Measurements from ENCODE around the gene GLRX5.
A peak's percentile ranks its signal among the peaks of the same experiment; 100 is the strongest.

GLRX5 gene

DNA sequence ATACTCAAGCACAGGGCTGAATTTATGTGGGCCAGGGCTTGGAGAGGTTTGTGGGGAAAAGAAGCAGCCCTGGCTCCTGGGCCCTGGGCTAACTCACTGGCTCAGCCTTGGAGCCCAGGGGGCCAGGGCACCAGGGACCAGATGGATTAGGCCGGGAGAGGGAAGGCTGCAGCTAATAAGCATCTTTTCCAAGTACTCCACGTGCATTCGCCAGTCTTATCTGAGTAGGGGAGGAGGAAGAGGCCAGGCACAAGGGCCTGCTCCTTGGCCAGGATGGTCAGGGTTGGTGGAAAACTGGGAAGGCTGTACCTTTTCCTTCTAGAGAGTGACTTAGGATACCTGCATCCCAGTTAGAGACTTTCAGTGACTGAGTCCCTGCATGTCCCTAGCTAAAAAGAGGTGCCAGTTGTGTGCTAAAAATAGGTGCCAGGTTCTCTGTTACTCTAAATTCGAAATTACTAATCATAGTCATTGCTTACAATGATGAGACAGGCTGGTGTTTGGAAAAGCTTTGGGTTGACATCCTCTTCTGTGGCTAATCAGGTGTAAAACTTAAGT lies 1.3 kb downstream of the GLRX5 start:
- DNase-seq (ENCODE audit: low read depth), result no peak

DNA sequence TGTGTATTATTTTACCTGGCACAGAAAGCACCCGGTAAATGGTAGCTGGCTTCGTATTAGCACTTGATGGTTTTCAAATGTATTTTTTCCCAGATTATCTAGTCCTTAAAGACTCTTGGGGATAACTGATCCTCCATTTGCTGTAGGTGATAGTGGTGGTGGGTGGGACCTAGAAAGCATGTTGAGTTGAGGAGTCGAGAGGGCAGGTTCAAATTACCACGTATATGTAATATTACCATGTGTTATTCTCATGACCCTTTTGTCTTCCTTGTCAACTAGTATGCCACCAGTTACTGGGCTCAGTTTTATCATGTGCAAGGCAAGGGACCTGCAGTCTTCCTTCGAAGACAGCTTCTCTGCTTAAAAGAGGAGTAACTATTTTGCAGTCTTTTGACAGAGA lies 1.8 kb downstream of the GLRX5 start:
- no peak for DNase-seq (ENCODE audit: low read depth)

DNA sequence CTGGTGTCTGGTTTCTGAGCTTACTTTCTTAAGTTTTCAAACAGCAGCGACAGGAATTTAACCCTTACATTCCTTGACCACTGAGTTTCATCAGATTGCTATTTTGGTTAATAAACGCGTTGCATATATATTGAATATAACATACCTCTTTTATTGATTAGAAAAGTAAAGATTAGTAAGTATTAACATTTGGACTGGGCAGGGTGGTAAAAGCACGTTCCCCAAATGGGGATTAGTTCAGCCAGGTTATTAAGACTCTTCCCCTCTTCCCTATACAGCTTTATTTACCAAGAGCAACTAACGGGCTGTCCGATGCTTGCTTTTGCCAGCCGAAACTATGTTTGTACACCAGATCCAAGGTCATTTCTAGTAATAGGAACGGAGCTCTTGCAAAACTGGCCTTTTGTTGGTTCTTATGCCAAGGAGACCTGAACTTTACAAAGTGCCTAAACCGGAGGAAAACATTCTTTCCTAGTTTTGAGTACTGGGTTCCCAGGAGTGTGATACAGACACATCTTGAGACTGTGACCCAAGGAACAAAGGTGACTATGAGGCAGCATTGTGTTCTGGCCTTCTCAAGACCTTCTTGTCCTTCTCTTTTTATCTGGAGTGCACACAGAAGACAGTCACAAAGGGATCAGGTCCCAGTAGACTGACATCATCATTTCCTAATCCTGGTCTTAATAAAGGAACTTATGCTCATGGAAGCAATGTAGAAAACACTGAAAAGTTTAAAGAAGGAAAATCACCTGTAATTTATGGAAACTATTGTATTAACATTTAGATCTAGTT lies 2.6 kb downstream of the GLRX5 start:
- DNase-seq (ENCODE audit: low read depth), result no peak

DNA sequence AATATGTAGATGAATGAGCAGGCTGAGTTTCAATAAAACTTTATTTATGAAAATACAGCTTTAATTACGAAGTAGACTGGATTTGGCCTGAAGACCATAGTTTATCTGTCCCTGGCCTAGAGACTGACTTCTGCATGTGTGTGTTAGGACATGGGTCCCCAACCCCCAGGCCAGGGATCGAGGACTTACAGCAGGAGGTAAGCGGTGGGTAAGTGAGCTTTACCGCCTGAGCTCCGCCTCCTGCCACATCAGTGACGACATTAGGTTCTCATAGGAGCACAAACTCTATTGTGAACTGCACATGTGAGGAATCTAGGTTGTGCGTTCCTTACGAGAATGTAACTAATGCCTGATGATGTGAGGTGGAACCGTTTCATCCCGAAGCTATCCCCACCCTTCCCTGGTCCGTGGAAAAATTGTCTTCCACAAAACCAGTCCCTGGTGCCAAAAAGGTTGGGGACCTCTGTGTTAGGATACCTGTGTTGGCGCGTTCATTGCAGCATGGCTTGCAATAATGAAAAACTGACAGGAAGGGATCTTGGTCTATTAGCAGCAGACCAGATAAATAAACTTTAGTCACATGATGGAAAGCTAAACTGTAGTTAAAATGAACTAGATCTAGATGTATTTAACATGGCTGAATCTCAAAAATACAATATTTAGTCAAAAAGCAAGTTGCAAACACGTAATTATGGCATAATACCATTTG lies 4.1 kb downstream of the GLRX5 start:
- DNase-seq (ENCODE audit: low read depth), result no peak

DNA sequence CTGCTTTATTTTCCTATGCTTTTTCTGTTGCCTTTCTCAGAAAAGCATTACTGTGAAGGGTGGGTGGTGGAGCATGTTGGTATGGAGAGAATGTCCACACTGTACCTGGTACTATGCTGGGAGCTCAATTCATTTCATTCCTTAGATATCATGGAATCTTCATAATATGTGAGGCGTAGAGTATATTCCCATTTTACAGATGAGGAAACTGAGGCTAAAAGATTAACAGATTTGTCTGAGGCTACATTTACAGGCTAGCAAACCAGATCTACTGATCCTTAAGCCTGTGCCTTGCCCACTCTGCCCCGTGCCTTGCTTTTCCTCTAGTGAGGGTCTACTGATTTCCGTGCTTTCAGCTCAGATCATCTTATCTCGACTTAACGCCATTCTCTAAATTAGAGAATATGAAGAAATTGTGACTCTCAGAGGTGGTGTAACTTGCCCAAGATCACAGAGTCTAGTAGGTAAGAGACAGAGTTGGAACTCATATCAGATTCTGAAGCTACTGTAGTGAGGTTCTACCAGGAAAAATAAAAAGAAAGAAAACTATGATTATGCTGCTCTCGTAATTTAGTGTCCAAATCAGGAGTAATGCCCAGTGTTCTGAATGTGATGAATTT lies 5.5 kb downstream of the GLRX5 start:
- no peak for DNase-seq (ENCODE audit: low read depth)

DNA sequence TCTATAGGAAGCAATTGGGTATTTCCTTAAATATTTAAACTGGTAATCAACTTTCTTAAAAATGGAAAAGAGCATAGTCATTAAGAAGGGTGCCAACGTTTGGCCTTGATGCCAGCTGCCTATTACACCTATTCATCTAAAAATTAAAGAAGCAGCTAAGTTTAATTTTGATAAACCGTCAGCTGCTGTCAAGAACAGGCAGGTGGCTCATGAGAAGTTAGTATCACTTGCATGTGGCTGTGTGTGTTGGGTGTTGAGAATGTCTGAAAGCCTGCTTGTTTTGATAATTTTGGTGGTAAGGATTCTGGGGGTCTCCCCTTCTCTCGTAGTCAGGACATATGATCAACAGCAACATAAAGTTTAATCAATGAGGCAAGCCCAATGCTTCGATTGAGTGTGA lies 6.5 kb downstream of the GLRX5 start:
- DNase-seq (ENCODE audit: low read depth), result no peak

DNA sequence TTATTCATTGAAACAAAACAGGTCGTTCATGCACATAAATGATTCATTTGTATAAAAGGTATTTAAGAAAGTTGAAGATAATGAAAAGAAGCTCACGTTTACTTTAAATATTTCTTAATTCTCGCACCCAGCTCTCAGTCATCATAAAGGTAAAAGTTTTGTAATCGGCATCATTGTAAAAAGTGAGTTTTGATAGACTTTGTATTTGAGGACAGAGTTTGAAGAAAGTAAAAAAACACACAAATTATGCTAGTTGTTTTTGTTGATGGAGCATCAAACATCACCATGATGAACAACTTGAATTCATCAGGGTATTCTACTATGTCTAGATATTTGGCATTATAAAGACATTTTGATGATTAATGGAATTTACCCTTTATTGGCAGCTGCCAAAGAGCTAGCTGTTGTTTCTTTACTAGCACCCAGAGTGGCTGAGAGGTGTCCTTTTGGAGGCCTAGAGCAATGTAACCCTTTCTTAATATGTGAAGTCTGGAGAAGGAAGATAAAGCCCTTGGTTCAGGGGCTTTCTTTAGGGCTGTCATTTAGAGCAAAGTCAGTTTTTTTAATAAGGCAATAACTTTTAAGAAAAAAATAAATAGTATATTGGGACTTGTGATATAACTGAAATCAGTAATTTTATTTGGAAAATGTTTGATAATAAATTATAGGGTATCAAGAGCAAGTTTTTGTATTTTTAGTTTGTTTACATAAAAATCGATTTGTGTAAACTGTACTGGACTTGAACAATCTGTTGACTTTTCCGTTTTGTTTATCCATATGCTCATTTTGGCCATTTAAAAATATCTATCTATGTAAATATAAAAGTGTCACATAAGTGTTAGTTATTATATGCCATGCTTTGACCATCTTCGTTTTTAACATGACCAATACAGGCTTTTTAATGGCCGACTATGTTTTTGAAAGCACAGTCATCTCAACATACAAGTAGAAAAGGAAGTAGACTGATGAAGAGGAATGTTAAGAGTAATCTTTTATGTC lies 7.4 kb downstream of the GLRX5 start:
- DNase-seq (ENCODE audit: low read depth), result no peak

DNA sequence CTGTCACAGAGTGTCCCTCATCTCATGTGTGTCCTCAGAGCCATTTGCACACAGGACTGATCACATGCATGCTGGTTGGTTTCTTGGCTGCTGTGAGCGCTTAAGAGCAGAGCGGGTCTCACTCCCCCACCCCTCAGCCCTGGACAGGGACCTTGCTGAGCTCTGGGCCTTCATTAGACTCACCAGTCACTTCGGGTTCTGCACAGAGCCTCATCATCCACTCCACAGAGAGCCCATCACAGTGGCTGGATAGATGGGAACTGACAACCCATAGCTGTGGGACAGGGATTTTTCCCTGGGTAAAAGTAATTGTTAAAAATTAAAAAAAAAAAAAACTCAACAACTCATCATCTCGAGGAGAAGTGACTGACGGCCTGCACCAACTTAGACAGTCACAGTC lies 8.2 kb downstream of the GLRX5 start:
- DNase-seq (ENCODE audit: low read depth), result no peak

DNA sequence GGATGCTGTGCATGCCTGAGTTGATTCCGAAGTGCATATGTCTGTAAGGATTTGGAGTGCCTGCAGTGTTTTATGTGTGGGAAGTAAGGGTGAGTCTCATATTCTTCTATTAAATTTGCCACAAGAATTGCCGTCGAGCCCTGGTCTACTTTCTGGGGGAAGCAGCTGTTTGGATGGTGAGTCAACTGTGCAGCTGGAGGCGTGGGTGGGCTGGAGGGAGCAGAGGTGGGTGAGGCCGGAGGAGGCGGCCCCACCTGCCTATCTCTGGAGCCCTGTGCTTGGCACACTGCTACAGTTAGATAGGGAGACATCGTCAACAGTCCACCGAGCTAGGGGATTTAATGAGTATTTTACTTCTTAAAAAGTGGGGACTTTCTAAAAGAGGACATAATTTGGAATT lies 9.7 kb downstream of the GLRX5 start:
- no peak for DNase-seq (ENCODE audit: low read depth)

DNA sequence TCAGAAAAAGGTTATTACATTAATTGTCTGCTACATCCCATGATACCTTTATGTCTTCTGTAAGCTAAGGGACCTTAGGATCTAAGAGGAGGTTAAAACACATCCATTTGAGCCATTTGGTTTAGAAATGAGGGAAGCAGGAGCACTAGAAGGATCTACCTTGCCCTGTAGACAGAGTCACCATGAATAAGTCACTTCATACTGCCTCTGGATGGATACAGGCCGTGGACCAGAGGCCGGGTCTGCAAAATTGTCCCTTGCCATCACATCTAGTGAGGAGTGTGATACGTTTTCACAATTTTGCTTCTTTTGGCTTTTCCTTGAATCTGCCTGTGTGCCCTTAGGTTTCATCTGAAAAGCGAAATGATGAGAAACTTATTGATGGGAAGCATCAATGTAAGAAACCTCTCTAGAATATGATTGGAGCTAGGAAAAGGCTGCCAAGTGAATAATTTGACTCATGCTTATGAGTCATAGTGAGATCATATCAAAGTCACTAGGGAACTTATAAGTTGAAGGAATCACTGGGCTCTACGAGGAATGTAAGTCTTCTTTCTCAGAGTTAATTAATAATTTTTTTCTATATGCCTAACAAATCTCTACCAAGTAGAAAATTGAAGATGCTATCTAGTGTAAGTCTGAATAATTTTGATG lies 10.8 kb downstream of the GLRX5 start:
- peak; percentile 93 for DNase-seq (ENCODE audit: low read depth)

DNA sequence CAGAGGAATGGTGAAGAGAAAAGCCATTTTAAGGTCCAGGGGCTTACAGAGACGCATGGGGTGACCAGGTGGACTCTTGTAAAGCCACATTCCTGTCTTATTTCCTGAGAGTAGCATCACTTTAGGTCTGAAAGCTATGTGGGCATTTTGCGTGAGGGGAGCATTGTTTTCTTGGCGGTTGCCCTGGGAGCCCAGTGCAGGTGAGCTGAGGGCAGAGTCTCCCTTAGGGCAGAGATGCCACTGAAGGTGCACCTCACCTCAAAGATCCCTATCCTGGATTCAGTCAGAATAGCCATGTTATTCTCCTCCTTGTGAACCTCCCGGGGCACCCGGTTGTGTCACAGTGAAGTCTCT lies 12.4 kb downstream of the GLRX5 start:
- DNase-seq (ENCODE audit: low read depth), result no peak

DNA sequence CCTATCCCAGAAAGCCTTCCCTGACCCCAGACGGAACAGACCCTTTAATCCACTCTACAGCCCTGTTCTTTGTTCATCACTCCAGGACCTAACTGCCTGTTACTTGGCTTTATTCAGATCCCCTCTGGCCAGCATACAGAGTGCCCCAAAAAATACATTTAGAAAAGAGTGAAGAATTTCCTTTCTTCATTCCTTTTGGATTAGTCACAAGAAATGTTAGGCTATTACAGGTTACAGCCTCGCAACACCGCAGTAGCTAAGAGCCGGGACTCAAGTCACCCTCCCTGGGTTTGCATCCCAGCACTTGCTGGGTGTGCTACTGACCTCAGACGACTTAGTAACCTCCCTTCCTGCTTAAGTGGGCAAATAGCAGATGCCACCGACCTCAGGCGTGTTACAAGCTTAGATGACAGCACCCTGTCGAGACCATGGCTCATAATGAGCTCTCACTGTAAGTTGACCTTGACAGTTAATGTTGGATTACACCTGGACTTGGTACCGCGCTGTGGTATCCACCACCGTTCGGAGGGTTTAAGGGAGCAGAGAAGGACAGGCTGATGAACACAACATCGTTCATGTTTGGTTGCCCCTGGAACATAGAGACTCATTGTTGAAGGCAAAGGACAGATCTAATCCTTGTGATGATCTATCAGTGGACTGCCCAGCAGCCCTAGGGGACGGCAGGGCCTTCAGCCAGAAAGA lies 12.9 kb downstream of the GLRX5 start:
- peak; percentile 74 for DNase-seq (ENCODE audit: low read depth)

DNA sequence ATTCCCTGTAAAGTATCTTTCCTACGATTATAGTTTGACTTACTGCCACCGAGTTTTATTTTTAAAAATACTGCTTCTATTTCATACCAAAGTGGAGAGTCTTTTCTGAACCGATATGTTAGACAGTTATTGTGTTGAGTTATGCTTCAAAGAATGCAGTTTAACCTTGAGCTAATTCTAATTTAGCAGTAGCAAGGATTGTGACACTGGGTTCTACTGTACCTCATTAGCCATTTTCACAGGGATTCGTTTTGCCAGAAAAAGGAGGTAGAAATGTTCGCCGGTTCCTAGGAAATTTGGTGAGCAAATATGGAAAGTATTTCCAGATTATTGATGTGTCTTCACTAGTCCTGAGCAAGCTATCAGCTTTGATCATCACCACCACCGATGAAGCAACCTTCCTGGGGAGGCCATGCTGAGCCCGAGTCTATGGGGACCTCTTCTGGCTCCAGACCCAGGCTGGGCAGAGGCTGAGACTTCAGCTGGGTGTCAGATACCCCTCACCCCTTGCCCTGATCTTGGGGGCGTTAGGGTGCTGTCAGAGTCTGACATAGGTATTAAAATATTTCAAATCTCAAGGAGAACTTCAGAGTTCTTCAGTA lies 13.6 kb downstream of the GLRX5 start:
- no peak for DNase-seq (ENCODE audit: low read depth)

DNA sequence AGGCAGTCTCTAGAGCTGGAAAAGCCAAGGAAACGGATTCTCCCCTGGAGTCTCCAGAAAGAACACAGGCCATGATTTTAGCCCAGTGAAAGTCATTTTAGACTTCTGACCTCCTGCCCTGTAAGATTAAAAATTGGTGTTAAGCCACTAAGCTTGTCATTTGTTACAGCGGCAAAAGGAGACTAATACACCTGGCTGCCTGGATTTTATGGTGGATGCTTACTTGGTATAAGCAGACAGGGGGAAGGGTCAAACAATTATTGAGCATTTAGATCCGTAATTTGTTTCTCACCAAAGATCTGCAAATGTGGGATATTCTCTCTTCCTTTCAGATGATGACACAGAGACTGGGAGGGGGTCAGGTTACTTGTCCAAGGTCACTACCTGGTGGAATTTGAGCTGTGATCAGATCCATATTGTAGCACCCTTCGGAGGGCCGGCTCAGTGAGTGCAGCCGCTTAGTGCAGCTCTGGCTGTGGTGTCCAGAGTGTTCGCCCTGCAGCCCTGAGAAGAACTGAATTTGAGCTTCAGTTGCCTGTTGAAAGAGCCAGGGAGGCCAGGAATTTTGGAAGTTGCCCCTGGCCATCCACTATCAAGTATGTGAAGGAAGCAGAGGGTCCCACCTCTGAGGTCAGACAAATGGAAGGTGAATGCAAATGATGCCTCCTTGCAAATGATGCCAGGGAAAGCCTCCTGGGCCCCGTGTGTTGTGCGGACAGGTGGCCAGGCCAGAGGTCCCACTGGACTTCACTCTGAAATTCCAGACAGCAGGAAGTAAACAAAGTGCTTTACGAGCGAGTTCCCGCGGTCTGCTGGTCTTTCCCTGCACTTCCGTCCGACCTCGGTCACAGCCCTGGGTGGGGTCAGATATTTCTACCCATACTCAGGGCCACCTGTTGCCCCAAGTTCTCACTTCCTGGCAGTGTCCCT lies 15.1 kb downstream of the GLRX5 start:
- DNase-seq (ENCODE audit: low read depth), result no peak

DNA sequence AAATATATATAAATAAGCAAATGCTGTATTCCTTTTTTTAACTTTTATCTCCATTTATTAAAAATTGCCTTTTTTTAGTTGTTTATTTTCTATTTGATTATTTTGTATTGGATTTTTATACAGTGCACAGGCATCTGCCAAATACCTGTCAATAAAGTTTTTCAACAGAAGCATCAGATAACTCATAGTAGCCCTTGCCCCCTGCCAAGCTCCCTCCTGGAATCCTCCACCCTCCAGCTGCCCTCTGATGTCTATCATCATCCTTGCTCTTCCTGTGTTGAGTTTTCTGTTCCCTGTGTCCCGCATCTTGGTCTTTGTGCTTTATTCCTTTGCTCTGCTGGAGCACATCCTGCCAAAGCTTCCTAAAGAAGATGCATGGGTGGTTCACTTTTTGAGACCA lies 16.6 kb downstream of the GLRX5 start:
- DNase-seq (ENCODE audit: low read depth), result no peak

DNA sequence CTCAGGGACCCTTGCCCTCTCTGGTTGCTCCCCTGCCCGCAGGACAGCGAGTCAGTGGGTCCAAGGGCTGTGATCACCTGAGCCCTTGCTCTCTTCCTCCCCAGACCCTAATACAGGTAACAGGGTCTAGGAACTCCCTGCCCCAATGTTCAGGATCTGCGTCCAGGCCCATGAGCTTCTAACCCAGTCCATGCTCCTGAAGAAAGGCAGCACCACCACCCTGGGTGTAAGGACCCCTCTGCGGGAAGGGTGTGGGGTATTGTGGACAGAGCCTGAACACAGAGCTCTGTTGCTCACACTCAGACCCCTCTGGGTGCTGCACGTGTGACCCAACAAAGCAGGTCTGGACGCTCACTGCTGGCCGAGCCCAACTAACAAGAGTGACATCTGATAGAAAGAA lies 18.3 kb downstream of the GLRX5 start:
- DNase-seq (ENCODE audit: low read depth), result no peak

DNA sequence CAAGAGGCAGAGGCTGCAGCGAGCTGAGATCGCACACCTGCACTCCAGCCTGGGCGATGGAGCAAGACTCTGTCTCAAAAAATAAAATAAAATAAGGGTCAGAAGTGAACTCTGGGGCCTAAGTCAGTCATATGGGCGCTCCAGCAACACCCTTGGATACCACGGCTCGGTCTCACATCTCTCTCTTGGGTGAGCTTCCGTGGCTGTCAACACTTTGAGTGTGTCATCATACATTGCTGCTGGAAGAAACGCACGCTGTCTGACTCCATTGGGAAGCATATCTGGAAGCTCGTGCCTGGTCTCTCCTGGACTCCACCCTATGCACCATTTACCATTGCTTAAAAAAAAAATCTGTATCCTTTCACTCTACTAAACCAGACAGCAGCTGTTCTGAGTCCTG lies 20.2 kb downstream of the GLRX5 start:
- no peak for DNase-seq (ENCODE audit: low read depth)

DNA sequence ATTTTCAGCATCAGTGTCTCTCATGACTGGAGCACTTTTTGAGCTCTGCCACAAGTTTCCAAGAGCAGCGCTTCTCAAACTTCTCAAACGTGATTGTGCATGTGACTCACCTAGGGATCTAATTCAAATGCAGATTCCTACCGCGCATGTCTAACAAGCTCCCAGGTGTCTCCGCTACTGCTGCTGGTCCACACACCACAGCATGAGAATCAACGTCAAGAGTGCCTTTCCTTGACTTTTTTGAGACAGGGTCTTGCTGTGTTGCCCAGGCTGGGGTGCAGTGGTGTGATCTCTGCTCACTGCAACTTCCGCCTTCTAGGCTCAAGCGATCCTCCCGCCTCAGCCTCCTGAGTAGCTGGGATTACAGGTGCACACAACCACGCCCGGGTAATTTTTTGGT lies 22.4 kb downstream of the GLRX5 start:
- no peak for DNase-seq (ENCODE audit: low read depth)

DNA sequence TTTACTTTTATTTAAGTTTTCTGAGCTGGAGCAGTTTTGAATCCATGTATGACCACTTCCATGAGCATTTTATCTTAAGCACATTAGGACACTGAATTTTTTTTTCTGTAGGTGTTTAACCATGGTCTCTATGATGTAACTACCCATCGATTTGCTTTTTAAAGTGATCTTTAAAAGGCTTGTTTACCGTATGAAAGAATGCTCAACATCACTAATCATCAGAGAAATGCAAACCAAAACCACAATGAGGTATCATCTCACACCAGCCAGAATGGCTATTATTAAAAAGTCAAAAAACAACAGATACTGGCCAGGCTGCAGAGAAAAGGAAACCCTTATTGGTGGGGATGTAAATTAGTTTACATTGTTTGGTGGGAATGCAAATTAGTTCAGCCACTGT lies 23.0 kb downstream of the GLRX5 start:
- DNase-seq (ENCODE audit: low read depth), result no peak
